NCI-H187 (cell line): ENCODE data around the gene SESN1.

Source experiments
- DNase-seq, 2 experiments: peaks; one replicate each; lab custom pipeline; 2025; lab: John Stamatoyannopoulos, UW

The SESN1 gene

DNA sequence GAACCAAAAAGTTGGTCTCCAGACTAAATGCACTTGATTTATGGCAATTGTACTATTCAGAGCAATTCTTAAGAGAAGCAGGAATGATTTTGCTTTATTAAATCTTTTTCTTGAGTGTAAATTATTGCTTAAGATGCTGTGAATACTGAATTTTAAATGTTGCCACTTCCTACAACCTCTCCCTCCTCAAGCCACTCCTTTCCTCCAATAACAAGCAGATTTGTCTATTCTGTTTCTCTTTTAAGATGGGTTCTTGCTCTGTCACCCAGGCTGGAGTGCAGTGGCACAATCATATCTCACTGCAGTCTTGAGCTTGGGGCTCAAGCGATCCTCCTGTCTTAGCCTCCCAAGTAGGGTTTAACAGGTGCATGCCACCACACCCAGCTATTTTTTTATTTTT, 65.3 kb downstream of the SESN1 start:
- no peak for DNase-seq

GRCh38 chr6:109028439-109028838, 66.2 kb downstream of the SESN1 start:
- DNase-seq = no peak

DNA sequence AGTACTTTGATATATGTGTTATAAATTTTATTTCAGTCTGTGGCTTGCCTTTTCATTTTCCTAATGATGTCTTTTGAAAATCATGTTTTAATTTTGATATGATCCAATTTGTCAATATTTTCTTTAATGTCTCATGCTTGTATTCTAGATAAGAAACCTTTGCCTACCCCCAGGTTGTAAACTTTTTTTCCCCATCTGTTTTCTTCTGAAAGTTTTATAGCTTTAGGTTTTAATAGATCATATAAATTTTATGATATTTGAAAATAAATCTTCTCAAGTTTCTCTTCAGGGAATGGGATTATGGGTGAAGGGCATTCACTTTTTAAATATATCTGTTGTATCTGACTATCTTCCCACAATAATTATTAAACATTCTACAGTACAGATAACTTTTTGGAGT, 66.7 kb downstream of the SESN1 start:
- DNase-seq = no peak

- no peak for DNase-seq
Observed at GRCh38 chr6:109025639-109026038, 69.0 kb downstream of the SESN1 start.

GRCh38 chr6:109024784-109025183, 69.9 kb downstream of the SESN1 start:
- no peak for DNase-seq

DNA sequence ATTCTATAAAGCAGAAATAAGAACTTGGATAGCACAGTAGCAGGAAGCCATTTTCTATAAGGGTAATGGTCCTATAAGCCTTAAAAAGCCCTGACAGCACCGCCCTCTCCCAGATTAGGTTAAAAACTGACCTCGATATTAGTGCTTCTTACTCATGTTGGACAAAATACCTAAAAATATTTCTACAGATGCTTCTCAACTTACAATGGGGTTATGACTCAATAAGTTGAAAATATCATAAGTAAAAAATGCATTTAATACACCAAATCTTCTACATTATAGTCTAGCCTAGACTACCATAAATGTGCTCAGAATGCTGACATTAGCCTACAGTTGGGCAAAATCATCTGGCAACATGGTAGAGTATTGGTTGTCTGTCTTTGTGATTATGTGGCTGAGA, 70.3 kb downstream of the SESN1 start:
- no peak for DNase-seq

DNA sequence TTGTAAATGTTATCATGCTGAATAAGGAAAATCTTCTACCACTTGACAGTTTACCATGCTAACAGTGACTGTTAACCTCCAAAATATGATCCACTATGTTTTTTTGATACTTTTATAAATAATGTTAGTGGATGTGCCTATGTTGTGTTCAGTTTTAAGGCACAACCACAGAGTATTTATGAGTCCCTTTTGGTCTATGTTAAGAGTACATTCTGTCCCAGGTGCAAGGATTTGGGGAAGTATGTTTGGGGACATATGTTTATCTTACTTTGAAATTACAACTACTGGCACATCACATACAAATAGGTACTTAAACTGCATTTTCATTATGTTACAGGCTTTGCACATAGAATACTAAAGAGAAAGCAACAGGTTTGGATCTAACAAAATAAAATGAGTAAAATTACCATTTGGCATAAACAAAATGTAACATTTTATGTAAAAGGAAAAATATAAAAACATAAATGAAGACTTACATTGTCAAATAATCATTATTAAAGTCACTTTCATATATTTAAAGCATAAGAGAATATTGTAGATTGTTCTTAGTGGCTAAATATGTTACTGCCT, 71.2 kb downstream of the SESN1 start:
- no peak for DNase-seq

- no peak for DNase-seq
Observed at GRCh38 chr6:109021870-109022269, 72.8 kb downstream of the SESN1 start.

- DNase-seq = no peak
Observed at GRCh38 chr6:109019911-109020310, 74.7 kb downstream of the SESN1 start.

GRCh38 chr6:109015176-109015575, 79.5 kb downstream of the SESN1 start:
- no peak for DNase-seq

GRCh38 chr6:109014606-109015005, 80.0 kb downstream of the SESN1 start:
- no peak for DNase-seq

DNA sequence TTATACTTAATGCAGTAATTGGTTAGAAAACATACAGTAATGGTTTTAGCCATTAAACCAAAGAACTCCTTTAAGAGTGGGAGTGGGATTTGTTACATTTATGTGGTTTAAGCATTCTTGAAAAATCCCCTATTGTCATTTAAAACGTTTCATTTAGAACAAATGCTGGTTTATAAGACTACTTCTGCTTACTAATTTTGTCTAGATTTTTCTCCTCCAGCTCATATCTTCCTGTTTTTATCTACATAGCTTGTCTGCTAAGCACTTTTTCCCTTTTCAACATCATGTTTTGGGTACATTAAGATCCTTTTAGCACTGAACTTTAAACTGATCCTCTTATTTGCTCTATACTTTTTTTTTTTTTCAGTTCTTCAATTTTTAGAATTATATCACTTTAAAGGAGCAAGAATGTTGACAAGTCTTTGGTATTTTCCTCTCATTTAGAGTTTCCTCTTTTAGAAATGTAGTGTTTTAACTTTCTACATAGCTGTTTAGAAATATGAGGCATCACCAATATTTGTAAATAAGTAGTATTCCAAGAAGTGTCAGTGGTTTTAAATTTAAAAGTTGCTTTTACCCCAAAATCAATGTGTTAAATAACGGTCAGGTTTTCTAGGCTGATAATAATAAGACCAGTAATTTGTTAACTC, 80.9 kb downstream of the SESN1 start:
- no peak for DNase-seq

- DNase-seq = no peak
Observed at GRCh38 chr6:109010705-109011102, 83.9 kb downstream of the SESN1 start.

DNA sequence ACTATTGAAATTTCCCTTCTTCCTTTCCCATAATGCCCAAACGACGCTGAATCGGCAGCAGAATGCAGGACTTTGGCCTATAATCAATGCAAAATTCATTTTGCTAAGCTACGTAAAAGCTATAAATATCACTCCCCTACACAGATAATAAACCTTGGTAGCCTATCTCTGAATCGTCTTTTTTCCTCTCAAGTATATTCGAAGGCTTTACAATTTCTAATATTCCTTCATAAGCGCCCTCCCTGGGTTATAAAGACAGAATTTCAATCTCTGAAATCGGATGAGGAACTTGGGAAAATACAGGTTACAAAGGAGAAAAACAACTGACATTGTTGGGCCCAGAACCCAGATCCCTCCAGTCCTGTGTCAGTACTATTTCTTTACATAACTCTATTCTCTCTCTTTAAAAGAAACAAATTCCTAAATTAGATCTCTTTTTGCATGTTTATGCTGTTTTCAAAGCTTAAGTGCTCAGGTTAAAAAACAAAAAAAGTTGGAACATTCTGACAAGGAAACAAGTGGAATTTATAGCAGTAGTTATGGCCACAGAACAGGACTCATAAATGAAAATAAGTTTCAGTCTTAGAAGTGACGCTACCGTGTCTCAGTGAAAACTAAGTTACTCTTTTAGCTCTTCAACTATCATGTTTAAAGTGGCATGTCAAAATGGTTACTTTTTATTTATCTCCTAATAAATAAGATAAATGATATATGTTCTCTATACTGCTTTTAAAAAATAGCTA, 84.5 kb downstream of the SESN1 start:
- DNase-seq = no peak

GRCh38 chr6:109009236-109009961, 85.2 kb downstream of the SESN1 start:
- DNase-seq = peak; percentile 83 to 90

DNA sequence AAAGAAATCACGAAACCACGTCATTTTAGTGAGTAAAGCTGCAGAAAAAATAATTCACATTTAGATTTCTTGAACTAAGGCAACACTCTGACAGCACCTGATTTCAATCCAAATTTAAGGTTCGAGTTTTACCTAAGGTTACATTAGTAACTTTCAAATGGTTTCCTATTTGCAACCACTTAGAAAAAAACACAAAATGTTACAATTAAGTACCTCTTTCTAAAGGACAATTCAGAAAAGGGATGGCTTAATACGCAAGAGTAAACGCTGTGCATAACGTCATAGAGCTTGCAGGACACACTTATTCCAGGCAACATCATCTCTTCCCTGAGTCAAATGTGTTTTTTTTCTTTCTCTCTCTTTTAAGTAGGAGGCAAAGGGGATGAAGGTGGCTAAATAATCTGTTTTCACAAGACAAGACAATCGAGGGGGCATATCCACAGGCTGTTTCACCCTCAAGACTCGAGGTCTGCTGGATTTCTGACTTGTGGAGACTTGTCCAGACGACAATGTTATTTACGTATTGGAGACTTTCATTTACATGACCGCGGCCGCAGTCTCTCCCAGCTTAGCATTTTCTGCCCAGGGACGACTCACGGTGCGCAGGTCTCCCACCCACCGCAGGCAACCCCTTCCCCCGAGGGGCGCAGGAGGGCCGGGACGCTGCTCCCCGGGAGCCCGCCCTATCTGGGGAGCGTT, 86.0 kb downstream of the SESN1 start:
- peak in 1 of 2 experiments; percentile 5 for DNase-seq

DNA sequence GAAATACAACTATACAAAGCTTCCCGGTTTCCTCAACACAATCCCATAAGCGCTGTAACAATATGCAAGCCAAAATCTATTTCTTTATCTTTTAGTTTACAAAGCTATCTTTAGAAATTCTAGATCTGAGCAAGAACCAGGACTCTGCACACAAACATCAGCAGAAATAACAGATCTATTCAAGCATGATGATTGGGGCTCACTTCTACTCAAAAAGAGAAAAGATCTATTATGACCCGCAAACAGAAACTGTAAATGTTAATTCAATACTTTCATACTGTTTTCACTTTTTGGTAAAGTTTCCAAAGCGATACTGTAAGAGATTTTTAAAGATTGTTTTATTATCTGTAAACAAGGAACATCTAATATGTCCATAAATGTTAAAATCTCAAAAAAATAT, 86.6 kb downstream of the SESN1 start:
- DNase-seq = no peak

DNA sequence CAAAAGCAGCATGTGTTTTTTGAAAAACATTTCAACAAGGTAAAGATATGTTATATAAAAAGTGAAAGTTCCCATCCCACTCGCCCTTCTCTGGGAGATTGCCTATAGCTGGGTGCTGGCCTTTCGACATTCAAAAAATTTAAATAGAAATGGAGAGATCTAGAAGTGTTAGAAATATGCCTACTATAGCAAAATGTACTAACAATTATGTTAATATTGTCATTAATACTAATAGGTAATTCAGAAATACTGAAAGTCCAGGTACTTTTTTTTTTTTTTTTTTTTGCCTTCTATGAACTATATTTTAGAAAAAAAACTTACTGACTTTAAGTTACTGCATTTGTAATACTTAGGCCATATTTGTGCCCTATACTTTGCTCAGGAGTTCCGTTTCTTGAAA, 87.1 kb downstream of the SESN1 start:
- DNase-seq = no peak

DNA sequence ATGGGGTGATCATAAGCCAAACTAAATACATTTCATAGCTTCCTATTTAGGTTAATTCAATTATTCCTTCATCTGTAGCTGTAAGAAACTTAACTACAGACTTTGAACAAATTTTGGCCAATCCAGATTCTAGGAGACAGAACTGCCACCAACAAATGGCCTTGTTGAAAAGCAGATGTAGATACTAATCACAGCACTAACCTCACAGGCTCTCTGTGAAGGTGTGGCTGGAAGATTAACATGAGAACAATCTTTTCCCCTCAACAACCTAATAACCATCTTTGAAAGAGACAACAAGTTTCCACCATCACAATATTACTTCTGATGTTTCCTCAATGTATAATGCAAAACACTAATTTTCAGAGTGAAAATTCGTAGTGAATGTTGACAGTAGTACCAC, 87.8 kb downstream of the SESN1 start:
- no peak for DNase-seq

DNA sequence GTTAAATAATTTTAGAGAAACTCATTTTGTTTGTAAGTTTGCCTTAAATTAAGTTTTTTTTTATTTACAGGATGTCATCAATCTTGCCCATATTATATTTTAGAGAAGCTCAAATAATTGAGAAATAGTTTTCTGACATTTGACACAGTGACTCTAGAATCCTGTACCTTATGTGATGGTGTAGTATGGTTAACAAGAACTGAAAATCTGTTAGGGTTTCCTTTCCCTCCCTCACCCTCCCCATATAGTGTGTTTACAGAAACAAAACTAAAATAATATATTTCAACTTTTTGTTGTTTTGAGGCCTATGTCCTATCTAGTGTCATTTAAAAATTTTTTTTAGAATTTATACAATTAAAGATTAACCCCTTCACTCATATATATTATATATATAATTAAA, 91.8 kb downstream of the SESN1 start:
- DNase-seq = no peak

- no peak for DNase-seq
Observed at GRCh38 chr6:109002051-109002697, 92.5 kb downstream of the SESN1 start.
